DMS79 (cell line): ENCODE data around the gene TOM1L2.
A peak's percentile ranks its signal among the peaks of the same experiment; 100 is the strongest.

Experiments
- DNase-seq: peaks from one replicate; lab custom pipeline; 2025; lab: John Stamatoyannopoulos, UW

TOM1L2 gene

GRCh38 chr17:17848311-17849082 is 123.7 kb downstream of the TOM1L2 start:
- no peak for DNase-seq

- DNase-seq, result no peak
Observed at GRCh38 chr17:17847726-17848125, 124.5 kb downstream of the TOM1L2 start.

DNA sequence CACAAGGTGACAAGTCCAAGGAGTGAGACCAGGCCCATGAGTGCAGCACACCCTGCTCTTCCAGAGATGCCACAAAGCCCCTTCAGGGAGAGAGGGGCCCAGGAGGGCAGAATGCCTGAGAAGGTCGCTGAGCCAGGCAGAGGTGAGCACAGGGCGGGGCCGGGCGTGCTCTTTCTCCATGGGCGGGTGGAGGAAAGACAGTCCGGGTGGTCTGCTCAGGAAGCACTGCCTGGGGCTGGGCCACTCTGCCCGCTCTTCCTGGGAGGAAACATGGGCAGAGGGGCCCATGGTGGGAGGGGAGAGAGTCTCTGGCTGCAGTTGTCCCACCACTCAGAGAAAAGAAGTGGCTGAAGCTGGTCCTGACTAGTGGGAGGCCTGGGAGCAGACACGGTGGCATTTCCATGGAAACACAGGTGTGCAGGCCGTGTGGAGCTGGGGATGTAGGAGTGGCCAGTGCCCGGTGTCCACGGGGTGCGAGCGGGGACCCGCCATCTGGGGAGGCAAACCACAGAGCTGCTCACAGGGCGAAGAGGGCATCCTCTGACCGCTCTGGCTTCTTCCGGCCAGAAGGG is 125.0 kb downstream of the TOM1L2 start:
- no peak for DNase-seq

DNA sequence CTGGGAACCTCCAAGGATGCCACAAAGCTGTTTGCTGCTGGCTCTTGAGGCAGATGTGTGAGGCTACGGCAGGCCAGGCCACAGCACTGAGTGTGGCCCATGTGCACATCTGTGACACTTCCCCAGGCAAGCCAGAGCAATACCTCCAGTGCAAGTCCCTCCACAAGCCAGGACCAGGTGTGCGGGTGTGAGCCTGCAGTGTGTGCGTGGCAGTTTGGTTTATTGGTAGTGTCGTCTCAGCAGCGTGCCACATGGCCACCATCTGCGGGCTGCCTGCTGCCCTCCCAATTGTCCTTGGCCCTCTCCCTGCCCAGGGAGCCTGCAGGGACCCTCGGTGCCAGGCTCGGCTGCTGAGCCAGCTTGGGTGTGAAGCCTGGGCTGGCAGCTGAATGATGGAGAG is 125.6 kb downstream of the TOM1L2 start:
- no peak for DNase-seq

DNA sequence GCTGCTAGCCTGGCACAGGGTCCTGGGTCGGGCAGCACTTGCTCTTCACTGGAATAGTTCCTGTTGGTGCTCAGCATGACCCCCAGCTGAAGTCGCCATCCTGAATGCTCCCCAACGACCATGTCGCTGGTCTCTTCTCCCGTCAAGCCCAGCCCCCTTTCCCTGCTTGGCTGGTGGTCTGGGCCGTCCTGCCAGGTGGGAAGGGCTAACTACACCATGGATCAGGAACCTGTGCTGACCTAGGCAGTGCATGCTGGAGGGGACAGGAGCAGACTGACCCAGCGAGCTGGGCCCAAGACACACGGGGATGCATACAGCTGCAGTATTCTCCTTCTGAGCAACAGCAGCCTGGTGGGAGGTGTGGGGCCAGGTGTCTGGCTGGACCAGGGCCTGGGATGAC is 126.2 kb downstream of the TOM1L2 start:
- DNase-seq, result no peak

- DNase-seq, result peak; percentile 32
Observed at GRCh38 chr17:17845046-17845775, 127.0 kb downstream of the TOM1L2 start.

GRCh38 chr17:17844500-17844899 is 127.7 kb downstream of the TOM1L2 start:
- DNase-seq, result no peak

DNA sequence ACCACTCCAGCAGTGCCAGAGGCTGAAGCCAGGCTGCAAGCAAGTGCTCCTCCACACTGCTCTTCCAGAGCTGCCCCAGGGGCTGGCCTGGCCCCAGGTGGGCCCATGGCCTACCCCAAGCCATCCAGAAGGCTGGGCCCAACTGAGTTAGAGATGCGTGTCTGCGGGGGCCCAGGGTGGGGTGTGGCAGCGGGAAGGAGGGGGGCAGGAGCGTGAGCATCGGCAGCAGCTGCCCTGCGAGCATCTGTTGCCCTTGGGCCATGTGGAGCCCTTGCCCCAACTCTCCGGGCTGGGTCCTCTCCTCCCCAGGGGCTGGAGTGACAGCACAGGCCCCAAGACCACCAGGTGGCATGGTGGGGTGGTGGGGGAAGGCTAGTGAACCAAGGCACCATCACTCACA is 128.1 kb downstream of the TOM1L2 start:
- no peak for DNase-seq

DNA sequence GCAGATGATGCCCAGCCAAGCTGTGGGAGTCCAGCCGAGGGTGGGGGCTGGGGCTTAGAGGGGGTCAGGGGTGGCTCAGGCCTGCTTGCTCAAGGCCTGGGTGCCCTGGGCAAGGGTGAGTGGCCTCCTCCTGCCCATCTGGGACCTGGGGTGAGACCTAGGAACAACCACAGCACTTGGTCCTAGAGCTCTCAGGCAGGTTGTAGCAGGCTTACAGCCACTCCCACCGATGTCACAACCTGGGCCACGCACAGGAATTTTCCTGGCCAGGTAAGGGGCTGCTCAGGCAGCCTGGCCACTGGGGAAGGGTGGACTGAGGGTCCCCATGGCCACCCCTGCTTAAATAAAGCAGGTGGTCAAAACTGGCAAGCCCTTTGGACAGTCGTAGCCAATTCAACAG is 129.1 kb downstream of the TOM1L2 start:
- DNase-seq, result no peak

GRCh38 chr17:17842111-17842876 is 129.9 kb downstream of the TOM1L2 start:
- DNase-seq, result no peak

DNA sequence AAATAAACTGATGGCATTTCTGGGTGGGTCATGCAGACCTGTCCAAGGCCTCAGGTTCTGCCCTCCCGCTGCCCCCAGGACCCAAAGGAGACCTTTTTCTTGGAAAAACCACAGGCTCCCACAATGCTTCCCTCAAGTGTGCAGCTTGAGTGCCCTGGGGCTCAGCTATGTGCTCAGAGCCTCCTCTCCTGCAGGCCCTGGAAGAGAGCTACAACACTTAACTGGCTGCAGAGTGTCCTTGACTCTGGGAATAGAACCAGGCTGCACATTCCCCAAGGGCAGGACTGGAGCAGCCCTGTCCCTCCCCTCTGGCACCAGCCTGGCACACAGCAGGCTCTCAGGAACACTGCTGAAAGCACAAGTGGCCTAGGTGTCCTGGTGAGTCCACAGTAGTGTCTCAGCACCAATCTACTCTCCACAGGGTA is 130.6 kb downstream of the TOM1L2 start:
- DNase-seq, result peak; percentile 77

DNA sequence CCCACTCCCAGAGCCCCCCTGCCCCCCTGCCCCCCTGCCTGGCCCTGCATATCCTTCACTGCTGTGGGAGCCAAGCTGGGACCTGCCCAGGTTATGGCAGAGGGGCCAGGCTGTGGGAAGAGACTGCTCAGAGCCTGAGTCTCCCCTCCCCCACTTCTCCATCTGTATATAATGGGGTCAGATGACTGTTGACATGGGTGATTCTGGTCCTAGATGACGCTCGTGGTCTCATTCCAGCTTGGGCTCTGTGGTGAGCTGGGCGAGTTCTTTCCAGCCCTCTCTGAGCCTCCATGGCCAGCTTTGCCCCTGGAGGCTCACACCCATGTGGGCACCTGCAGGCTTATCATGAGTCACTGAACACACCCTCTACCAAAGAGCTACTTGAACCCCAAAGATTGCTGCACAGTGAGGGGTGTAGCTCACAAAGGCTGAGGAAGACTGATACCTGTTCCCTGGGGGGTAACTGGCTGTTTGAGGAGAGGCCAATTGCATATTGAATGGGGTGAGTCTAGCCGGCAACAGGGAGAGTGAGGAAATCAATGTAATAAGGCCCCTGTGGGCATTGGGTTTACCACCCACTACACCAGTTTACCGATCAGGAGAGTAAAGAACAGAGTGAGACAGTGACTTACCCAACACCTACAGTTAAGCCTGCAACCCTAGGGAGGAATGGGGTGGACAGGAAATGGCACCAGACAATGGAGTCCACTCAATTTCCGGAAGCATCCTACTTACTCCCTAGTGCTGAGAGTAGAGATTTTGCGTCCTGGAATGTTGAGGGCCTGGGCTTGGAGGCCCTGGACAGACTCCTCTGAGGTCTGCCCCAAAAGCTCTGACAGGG is 131.2 kb downstream of the TOM1L2 start:
- DNase-seq, result no peak

DNA sequence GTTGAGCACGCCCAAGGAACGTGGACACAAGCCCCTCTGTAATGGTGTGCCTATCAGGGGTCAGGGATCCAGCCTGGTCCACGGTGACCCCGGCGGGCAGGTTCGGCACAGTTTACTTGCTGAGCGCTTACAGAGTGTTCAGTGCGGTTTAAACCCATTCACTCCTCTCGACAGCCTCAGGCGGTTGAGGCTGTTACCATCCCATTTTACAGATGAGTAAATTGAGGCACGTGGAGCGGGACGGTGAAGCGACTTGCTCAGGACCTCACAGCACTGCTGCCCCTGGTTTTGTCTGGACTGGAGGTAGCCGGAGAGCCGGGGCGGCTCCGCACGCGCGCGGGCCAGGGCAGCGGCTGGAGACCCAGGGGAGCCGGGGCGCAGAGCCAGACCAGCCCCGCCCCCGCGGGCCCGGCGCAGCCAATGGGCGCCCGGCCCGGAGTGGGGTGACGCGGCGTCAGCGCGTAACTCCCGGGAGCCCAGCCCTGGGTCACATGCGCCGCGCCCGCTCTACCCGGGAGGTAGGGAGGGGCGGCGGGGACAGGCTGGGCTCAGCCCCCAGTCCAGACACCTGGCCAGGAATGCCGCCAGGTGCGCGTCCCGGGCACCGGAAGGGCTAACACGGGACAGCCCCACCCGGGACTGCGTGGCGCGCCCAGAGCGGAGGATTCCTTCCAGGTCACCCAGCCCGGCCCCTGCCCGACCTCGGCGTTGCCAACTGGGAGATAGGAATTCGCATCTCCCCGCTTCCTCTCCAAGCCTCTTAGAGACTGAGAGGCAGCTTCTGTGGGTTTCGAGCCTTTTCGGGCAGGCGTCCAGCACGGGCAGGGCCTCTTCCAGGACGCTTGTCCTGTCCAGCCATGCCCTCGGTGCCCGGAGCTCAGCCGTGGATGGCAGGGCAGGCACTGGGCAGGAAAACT is 132.2 kb downstream of the TOM1L2 start:
- peak; percentile 48 for DNase-seq

- DNase-seq, result no peak
Observed at GRCh38 chr17:17837966-17838962, 133.9 kb downstream of the TOM1L2 start.

GRCh38 chr17:17837380-17837821 is 134.8 kb downstream of the TOM1L2 start:
- DNase-seq, result no peak

- DNase-seq, result no peak
Observed at GRCh38 chr17:17836818-17837379, 135.3 kb downstream of the TOM1L2 start, which contains the start of gene SREBF1. SREBF1 (minus strand) TSS chr17:17836986; CDS start chr17:17836817, 169 bp downstream.

GRCh38 chr17:17836250-17836817 is 135.9 kb downstream of the TOM1L2 start:
- DNase-seq, result peak; percentile 70
